Peyer's patch (tissue), 4 donors: Measurements from ENCODE around the gene TNIK. TPM values are rescaled to one million over a fixed set of nuclear protein-coding genes. Genes with fewer than 3 reads are reported as not detected.
"Not testable (repeated sequence)": the region's sequence is repeated elsewhere in the genome, so short reads cannot be mapped to it uniquely, and the experiment has no call there.

Experiments used
- DNase-seq, 3 donors: peaks; one replicate each; pipeline ENCODE4 v3.0.0-alpha.2; 2017 to 2019
- H3K27ac ChIP-seq, 4 donors: fragments of 200-600 bp; sonication (generic); one replicate each; pipeline ENCODE4 v1.5.1; 2016 to 2019
- H3K27me3 ChIP-seq, 2 donors: fragments of 200-600 bp; sonication (generic); one replicate each; pipeline ENCODE4 v1.5.1; 2019
- H3K36me3 ChIP-seq, 3 donors: fragments of 200-600 bp; sonication (generic); one replicate each; pipeline ENCODE4 v1.5.1; 2016 to 2019
- H3K4me1 ChIP-seq, 4 donors: fragments of 200-600 bp; sonication (generic); one replicate each; pipeline ENCODE4 v1.5.1; 2016 to 2019
- H3K4me3 ChIP-seq, 4 donors: fragments of 200-600 bp; sonication (generic); 1 replicate in 3 of 4; 2 replicates in 1 of 4; pipeline ENCODE4 v1.5.1; 2016 to 2019; ENCODE audit warnings: mild to moderate bottlenecking in 1 of 4
- H3K9me3 ChIP-seq, 4 donors: fragments of 200-600 bp; sonication (generic); one replicate each; pipeline ENCODE4 v1.5.1; 2016 to 2019; ENCODE audit warnings: mild to moderate bottlenecking in 1 of 4
- CTCF ChIP-seq, 6 experiments: fragments of 450-650 bp in 4 of 6; fragments of 200-600 bp in 2 of 6; sonication (generic) in 1 of 6; IDR thresholded peaks; one replicate each; pipeline ENCODE4 v1.5.1; 2017 to 2019; ENCODE audit warnings: antibody characterized with exemption in 6 of 6, mild to moderate bottlenecking in 3 of 6, moderate library complexity in 1 of 6
- POLR2A ChIP-seq, 2 donors: fragments of 450-650 bp; IDR thresholded peaks; one replicate each; pipeline ENCODE4 v1.5.1; 2017; ENCODE audit warnings: antibody characterized with exemption in 2 of 2, mild to moderate bottlenecking in 2 of 2, moderate library complexity in 2 of 2
- total RNA-seq, 4 donors: library from RNA; depleted of rRNA; stranded (reverse); fragments of >200 nt; gene quantifications; one replicate each; pipeline ENCODE4 v1.1.0, GENCODE V29; 2016

TNIK gene
- total RNA-seq, 4 donors from 2014 or later: 37.1 to 84.8 (median 74.4) TPM

GRCh38 chr3:171451915-171452314 is 8.3 kb downstream of the TNIK start:
- no peak for TF ChIP-seq CTCF (IDR thresholded peaks at IDR 0.05)
- TF ChIP-seq POLR2A (IDR thresholded peaks at IDR 0.05): no peak
- no peak for DNase-seq
- no peaks in the 10 kb centered on the region for H3K9me3 ChIP-seq
- no peaks in the 10 kb centered on the region for H3K36me3 ChIP-seq
- no peaks in the 10 kb centered on the region for H3K27me3 ChIP-seq
- no peak overlapping the region for H3K4me3 ChIP-seq
- no peak overlapping the region for H3K27ac ChIP-seq
- peaks cover 0 to 36% (median 0%) of the 10 kb centered on the region in 4 donors for H3K4me1 ChIP-seq

- H3K4me3 ChIP-seq, H3K9me3 ChIP-seq, DNase-seq, H3K27me3 ChIP-seq, H3K27ac ChIP-seq, H3K36me3 ChIP-seq: not testable (repeated sequence)
- H3K4me1 ChIP-seq: peaks cover 0 to 11% (median 0%) of the 10 kb centered on the region in 4 donors
Observed at GRCh38 chr3:171447579-171447891, 12.7 kb downstream of the TNIK start.

- no peak overlapping the region for H3K4me3 ChIP-seq
- H3K27ac ChIP-seq: no peak overlapping the region
- H3K4me1 ChIP-seq: peaks cover 0 to 11% (median 0%) of the 10 kb centered on the region in 4 donors
- no peaks in the 10 kb centered on the region for H3K27me3 ChIP-seq
- H3K36me3 ChIP-seq: no peaks in the 10 kb centered on the region
- H3K9me3 ChIP-seq: no peaks in the 10 kb centered on the region
- peak in 1 of 3 donors; percentile 55 for DNase-seq
- TF ChIP-seq CTCF (IDR thresholded peaks at IDR 0.05): no peak
- TF ChIP-seq POLR2A (IDR thresholded peaks at IDR 0.05): no peak
Observed at GRCh38 chr3:171446801-171447578, 13.2 kb downstream of the TNIK start.

- Histone ChIP-seq H3K36me3 (no peaks in the 10 kb centered on the region), H3K4me1 (peaks cover 0 to 11% (median 0%) of the 10 kb centered on the region in 4 donors), H3K27ac (no peak overlapping the region), H3K27me3 (no peaks in the 10 kb centered on the region), H3K4me3 (no peak overlapping the region), H3K9me3 (no peaks in the 10 kb centered on the region)
- TF ChIP-seq POLR2A (IDR thresholded peaks at IDR 0.05) (no peak), CTCF (IDR thresholded peaks at IDR 0.05) (no peak)
- no peak for DNase-seq
Observed at GRCh38 chr3:171446301-171446700, 13.9 kb downstream of the TNIK start.

- DNase-seq: no peak
- no peak overlapping the region for H3K27ac ChIP-seq
- no peaks in the 10 kb centered on the region for H3K27me3 ChIP-seq
- no peaks in the 10 kb centered on the region for H3K9me3 ChIP-seq
- H3K4me1 ChIP-seq: peaks cover 0 to 11% (median 0%) of the 10 kb centered on the region in 4 donors
- no peak overlapping the region for H3K4me3 ChIP-seq
- TF ChIP-seq CTCF (IDR thresholded peaks at IDR 0.05): no peak
- TF ChIP-seq POLR2A (IDR thresholded peaks at IDR 0.05): no peak
- H3K36me3 ChIP-seq: no peaks in the 10 kb centered on the region
Observed at GRCh38 chr3:171445620-171446204, 14.5 kb downstream of the TNIK start.

- no peak overlapping the region for H3K4me3 ChIP-seq
Observed at GRCh38 chr3:171444001-171444690, 16.1 kb downstream of the TNIK start.

More at GRCh38 chr3:171444001-171444690, 16.1 kb downstream of the TNIK start:
- Histone ChIP-seq H3K27me3 (no peaks in the 10 kb centered on the region), H3K27ac (no peak overlapping the region), H3K4me1 (peaks cover 0 to 11% (median 0%) of the 10 kb centered on the region in 4 donors), H3K36me3 (no peaks in the 10 kb centered on the region), H3K9me3 (no peaks in the 10 kb centered on the region)
- TF ChIP-seq CTCF (IDR thresholded peaks at IDR 0.05) (no peak), POLR2A (IDR thresholded peaks at IDR 0.05) (no peak)
- DNase-seq: no peak
